ENCODE measurements around the gene EDDM13. TPM values are rescaled to one million over a fixed set of nuclear protein-coding genes. Genes with fewer than 3 reads are reported as not detected.
"Not testable (repeated sequence)": the region's sequence is repeated elsewhere in the genome, so short reads cannot be mapped to it uniquely, and the experiment has no call there.

EDDM13 gene
- total and polyA plus RNA-seq, 2 of the 8 experiments (the other 6 are each of a cell fraction or from before 2014, with no cell fraction given): not detected

DNA sequence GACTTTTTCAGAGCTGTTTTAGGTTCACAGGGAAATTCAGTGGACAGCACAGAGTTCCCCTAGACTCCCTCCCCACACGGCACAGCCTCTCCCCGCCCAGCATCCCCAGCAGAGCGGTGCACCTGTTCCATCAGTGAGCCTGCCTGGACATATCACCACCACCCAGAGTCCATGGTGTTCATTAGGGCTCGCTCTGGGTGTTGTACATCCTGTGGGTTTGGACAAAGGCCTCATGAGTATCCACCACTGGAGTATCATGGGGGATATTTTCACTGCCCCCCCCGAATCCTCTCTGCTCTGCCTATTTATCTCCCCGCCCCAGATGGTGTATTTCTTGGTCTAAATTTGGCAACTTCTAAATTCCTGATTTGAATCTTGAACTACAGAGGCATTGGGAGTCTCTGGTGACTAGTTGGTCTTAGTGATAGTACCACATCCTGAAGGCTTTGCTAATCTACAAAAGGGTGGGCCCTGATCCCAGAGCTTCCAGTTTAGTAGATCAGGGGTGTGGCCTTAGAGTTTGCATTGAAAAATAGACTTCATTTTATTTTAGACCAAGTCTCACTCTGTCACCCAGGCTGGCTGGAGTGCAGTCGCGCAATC, 23.7 kb upstream of the EDDM13 start:
- H3K27me3 ChIP-seq (replicated peaks in 1 of 4; ENCODE audit: control insufficient read depth in 3 of 4, extremely low read depth in 1 of 4, insufficient read depth in 3 of 4, low read length in 3 of 4); DNase-seq (ENCODE audit: low read depth in 1 of 2, low spot score in 2 of 2); H3K4me3 ChIP-seq (ENCODE audit: extremely low read depth in 1 of 4, insufficient read depth in 2 of 4, low read depth in 3 of 4, low read length in 4 of 4); H3K18ac ChIP-seq (ENCODE audit: extremely low read depth, low read length); H3K14ac ChIP-seq (ENCODE audit: insufficient read length); H3K27ac ChIP-seq (ENCODE audit: low read depth, low read length); H3K23ac ChIP-seq (ENCODE audit: insufficient read length); H2AK5ac ChIP-seq (ENCODE audit: low read depth, low read length); FAIRE-seq; H4K91ac ChIP-seq (replicated peaks; ENCODE audit: insufficient read length, low read length); H2BK20ac ChIP-seq (ENCODE audit: low read length); H2BK120ac ChIP-seq (replicated peaks; ENCODE audit: low read depth, low read length); H3K4me2 ChIP-seq (ENCODE audit: insufficient read depth in 1 of 2, low read depth in 2 of 2, low read length in 2 of 2); H2BK12ac ChIP-seq (ENCODE audit: low read depth, low read length); H4K8ac ChIP-seq (ENCODE audit: extremely low read depth, insufficient read depth, low read length); POLR2A ChIA-PET (ENCODE audit: partially characterized antibody); H3K4ac ChIP-seq (replicated peaks; ENCODE audit: insufficient read length, low read depth, low read length); H3K79me1 ChIP-seq (ENCODE audit: low read depth, low read length); H3K56ac ChIP-seq (replicated peaks; ENCODE audit: insufficient read length, low read depth, low read length); H3K36me3 ChIP-seq (ENCODE audit: control insufficient read depth in 2 of 4, insufficient read depth in 4 of 4, low read length in 3 of 4); H2AFZ ChIP-seq (ENCODE audit: low read length); H3K79me2 ChIP-seq (ENCODE audit: control insufficient read depth in 1 of 2, insufficient read depth in 2 of 2, low read length in 2 of 2); H3K9ac ChIP-seq (replicated peaks in 1 of 4; ENCODE audit: extremely low read depth in 1 of 4, low read depth in 3 of 4, low read length in 3 of 4); H4K20me1 ChIP-seq (replicated peaks in 1 of 2; ENCODE audit: control insufficient read depth in 1 of 2, insufficient read depth in 2 of 2, low read length in 2 of 2); H2BK5ac ChIP-seq (ENCODE audit: low read depth, low read length); H2BK15ac ChIP-seq (ENCODE audit: low read length); H3K9me3 ChIP-seq (ENCODE audit: insufficient read depth in 2 of 2, low read depth in 1 of 2, low read length in 1 of 2); H3K4me1 ChIP-seq (replicated peaks in 1 of 4; ENCODE audit: control insufficient read depth in 3 of 4, insufficient read depth in 4 of 4, low read length in 3 of 4); H4K5ac ChIP-seq (ENCODE audit: insufficient read length, low read depth, low read length); H3K23me2 ChIP-seq (ENCODE audit: low read depth, low read length): not testable (repeated sequence)
- CTCF ChIA-PET (ENCODE audit: partially characterized antibody): interaction anchor here (1.1 to 3.3 kb wide), 7 partner anchors 17 to 183 kb away, joined by 3 to 12 read pairs (median 4); no protein-coding TSS in a partner anchor
- whole genome bisulfite sequencing, 2 experiments (ENCODE audit: extremely low coverage in 1 of 2, insufficient coverage in 1 of 2, insufficient read length in 1 of 2, insufficient replicate concordance in 2 of 2, low coverage in 1 of 2, low lambda C conversion rate in 2 of 2, missing lambda C conversion rate in 1 of 2): 91% methylated on average over 7 of the region's 8 CpGs; no CpG with 5 or more reads in 1 of the 2 experiments
